SHP77 (cell line): ENCODE data around the gene EMX1.

Source experiments
- DNase-seq, 2 experiments: peaks; one replicate each; lab custom pipeline; 2025; lab: John Stamatoyannopoulos, UW

EMX1 gene

GRCh38 chr2:72943540-72944395 is 26.4 kb downstream of the EMX1 start:
- DNase-seq: no peak

GRCh38 chr2:72944804-72945449 is 27.6 kb downstream of the EMX1 start:
- no peak for DNase-seq

GRCh38 chr2:72945450-72946019 is 28.2 kb downstream of the EMX1 start:
- no peak for DNase-seq

- DNase-seq: no peak
Measured at GRCh38 chr2:72946466-72946865, 29.1 kb downstream of the EMX1 start.

GRCh38 chr2:72947952-72948830 is 30.9 kb downstream of the EMX1 start:
- no peak for DNase-seq

- no peak for DNase-seq
Measured at GRCh38 chr2:72949045-72949444, 31.7 kb downstream of the EMX1 start.

GRCh38 chr2:72949642-72950041 is 32.3 kb downstream of the EMX1 start:
- DNase-seq: no peak

GRCh38 chr2:72950558-72951255 is 33.4 kb downstream of the EMX1 start:
- no peak for DNase-seq

GRCh38 chr2:72951303-72952095 is 34.2 kb downstream of the EMX1 start:
- no peak for DNase-seq

GRCh38 chr2:72952110-72952823 is 34.9 kb downstream of the EMX1 start:
- DNase-seq: no peak

- DNase-seq: no peak
Measured at GRCh38 chr2:72952961-72953360, 35.6 kb downstream of the EMX1 start.

GRCh38 chr2:72953528-72953927 is 36.2 kb downstream of the EMX1 start:
- no peak for DNase-seq

- no peak for DNase-seq
Measured at GRCh38 chr2:72953976-72954375, 36.7 kb downstream of the EMX1 start.

- no peak for DNase-seq
Measured at GRCh38 chr2:72954376-72955227, 37.3 kb downstream of the EMX1 start.

GRCh38 chr2:72955228-72956049 is 38.1 kb downstream of the EMX1 start:
- DNase-seq: no peak

GRCh38 chr2:72956050-72956395 is 38.7 kb downstream of the EMX1 start:
- DNase-seq: no peak

- DNase-seq: no peak
Measured at GRCh38 chr2:72956936-72957335, 39.6 kb downstream of the EMX1 start.
